Measurements from ENCODE around the gene ABHD17A.

DNA sequence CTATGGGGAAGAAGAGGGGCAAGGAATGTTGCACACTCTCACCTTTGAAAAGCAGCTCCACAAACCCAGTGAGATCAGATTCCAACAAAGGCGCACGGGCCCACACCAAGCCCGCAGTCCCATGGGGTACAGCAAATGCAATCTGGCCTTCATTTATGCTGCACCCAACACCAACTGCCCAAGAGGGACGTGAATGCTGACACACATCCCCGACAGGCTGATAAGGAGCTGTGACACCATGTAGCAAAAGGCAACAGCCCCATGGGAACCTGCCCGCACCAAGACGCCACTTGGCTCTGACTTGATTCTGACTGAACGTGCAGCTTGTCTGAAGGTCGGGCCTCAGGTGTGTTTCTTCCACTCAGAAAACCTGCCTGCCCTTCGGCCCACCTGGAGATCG, 54.3 kb downstream of the ABHD17A start:
- TF ChIP-seq, protein P1, sequence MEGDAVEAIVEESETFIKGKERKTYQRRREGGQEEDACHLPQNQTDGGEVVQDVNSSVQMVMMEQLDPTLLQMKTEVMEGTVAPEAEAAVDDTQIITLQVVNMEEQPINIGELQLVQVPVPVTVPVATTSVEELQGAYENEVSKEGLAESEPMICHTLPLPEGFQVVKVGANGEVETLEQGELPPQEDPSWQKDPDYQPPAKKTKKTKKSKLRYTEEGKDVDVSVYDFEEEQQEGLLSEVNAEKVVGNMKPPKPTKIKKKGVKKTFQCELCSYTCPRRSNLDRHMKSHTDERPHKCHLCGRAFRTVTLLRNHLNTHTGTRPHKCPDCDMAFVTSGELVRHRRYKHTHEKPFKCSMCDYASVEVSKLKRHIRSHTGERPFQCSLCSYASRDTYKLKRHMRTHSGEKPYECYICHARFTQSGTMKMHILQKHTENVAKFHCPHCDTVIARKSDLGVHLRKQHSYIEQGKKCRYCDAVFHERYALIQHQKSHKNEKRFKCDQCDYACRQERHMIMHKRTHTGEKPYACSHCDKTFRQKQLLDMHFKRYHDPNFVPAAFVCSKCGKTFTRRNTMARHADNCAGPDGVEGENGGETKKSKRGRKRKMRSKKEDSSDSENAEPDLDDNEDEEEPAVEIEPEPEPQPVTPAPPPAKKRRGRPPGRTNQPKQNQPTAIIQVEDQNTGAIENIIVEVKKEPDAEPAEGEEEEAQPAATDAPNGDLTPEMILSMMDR (IDR thresholded peaks at IDR 0.05): no peak
- no peak for TF ChIP-seq POLR2A (IDR thresholded peaks at IDR 0.05)
